PFSK-1 (cell line): ENCODE results near the gene HS6ST3.

Experiments
- POLR2AphosphoS5 ChIP-seq: IDR thresholded peaks from 2 replicates; pipeline ENCODE4 v1.6.1; 2012; ENCODE audit warnings: low read depth, mild to moderate bottlenecking, control low read depth, low read length, moderate library complexity
- SIN3A ChIP-seq: IDR thresholded peaks from 2 replicates; pipeline ENCODE4 v1.6.1; 2012; ENCODE audit warnings: mild to moderate bottlenecking, low read length, moderate library complexity, borderline replicate concordance; ENCODE audit not compliant: insufficient read depth

GRCh38 chr13:96646101-96646500 lies 556.2 kb downstream of the HS6ST3 start:
- TF ChIP-seq POLR2AphosphoS5 (no peak), SIN3A (no peak)
